HG03565 (cell line): ENCODE measurements around the gene CCDC12.
"Not testable (repeated sequence)": the region's sequence is repeated elsewhere in the genome, so short reads cannot be mapped to it uniquely, and the experiment has no call there.

Source experiments
- ATAC-seq: cut with Tn5 transposase; IDR thresholded peaks from one replicate; pipeline ENCODE4 v1.9.1; 2021; ENCODE audit warnings: mild to moderate bottlenecking, moderate library complexity; ENCODE audit not compliant: unreplicated experiment

Gene CCDC12

DNA sequence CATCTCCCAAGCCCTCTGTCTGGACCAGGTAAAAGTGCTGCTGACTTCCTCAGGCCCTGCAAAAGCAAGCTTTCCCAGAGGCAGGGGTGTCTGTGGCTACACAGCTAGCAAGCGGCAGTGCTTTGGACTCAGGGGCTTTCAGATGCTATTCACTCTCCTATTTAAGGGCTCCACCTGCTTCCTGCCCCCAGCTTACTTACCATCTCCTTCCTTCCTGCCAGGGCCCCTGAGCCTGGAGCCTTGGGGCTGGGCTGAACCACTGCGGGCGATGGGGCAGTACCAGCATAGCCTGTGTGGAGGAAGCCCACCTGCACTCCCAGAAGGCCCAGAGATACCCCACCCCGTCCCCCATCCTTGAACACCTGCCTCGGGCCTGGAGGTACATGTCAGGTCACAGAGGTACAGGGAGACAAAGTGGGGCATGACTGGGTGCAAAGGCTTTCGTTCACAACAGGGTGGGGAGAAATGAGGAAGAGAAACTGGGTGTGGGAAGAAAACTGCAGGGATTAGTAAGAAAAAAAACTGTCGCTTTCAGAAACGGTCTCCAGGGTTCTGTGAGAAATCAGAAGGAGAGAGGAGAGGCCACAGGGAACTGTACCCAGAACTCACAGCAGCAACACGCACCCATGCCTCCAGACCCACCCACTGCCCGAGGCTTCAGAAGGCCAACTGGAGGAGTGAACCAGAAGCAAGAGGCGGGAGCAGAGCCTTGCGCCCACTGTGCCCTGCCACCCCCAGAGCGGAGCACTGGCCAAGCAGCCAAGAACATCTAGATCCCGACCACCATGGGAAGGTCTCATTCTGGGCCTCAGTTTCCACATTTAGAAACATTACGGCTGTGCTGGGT is 49.5 kb downstream of the CCDC12 start:
- ATAC-seq: no peak

DNA sequence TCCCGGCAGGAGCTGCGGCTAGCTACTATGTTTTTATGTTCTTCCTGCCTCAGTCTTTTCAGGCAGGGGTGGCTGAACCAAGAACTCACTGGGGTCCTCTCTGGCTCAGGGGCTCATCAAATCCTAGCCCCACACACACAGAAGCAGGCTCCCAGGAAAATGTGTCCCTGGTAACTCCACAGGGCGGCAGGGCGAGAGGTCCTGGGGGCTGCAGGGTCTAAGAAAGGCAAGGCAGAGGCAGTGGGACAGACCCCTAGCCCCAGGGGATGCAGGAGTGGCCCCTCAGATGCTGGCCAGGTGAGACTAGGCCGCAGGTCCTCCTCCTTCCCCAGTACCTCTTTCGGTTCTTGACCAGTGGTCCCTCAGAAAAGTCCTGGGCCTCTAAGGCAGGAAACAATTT is 50.1 kb downstream of the CCDC12 start:
- ATAC-seq: no peak

DNA sequence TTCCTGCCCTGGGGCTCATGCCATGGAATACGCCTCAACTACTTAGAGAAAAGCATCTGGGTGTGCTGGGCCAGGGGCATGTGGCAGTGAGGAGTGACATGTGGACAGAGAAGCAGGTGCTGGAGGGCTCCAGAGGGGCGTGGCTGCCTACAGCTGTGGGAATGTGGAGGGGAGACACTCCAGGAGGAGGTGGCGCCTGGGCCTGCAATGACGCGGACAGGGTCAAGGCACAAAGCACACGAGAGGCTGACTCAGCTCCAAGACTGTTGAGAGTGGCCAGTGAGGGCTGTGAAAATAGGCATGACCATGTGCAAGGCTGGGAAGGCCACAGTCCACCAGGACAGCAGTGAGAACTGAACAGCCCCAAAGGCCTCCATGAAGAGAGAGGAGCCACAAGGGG is 50.5 kb downstream of the CCDC12 start:
- no peak for ATAC-seq

DNA sequence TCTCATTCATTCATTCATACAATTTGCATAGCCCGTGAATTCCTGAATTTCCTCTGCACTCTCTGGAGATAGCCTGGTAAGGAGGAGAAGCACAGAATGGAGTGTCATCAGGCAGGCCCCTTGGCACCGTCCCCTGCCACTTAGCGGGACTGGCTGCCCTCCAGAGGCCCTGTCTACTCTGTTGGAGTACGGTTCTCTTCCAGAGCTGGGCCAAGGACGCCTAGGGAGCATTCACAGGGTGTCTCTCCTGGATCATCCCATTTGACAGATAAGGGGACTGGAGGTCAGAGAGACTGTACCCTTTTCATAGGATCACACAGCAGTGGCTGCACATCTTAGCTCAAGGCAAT is 51.0 kb downstream of the CCDC12 start:
- ATAC-seq: no peak

DNA sequence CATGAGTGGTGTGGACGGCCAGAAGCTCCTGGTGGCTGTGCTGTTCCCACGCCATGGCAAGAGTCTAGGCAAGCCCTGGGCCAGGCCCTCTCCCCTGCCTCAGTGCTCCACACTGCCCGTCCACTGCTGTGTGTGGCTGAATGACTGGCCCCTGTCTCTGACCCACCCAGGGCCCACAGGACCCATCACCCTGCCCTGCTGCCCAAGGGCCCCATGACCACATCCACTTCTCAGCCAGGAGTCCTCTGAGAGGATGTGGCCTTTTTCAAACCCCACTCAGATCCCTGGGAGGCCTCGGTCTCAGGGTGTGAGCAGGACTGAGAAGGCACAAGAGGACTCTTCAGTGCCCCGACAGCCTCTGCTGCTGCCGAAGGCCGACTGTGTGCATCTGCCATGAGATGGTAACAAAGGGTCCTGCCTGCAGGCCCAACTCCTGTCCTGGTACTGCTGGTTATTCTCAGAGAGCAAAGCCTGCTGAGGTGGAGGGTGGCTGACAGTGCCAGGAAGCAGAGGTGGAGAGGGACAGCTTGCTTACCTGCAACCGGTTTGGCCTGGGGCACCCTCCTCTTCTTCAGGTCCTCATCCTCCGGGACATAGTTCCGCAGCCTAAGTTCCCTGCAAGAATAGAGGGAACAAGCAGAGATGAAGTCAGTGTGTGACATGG is 51.5 kb downstream of the CCDC12 start:
- ATAC-seq: no peak

DNA sequence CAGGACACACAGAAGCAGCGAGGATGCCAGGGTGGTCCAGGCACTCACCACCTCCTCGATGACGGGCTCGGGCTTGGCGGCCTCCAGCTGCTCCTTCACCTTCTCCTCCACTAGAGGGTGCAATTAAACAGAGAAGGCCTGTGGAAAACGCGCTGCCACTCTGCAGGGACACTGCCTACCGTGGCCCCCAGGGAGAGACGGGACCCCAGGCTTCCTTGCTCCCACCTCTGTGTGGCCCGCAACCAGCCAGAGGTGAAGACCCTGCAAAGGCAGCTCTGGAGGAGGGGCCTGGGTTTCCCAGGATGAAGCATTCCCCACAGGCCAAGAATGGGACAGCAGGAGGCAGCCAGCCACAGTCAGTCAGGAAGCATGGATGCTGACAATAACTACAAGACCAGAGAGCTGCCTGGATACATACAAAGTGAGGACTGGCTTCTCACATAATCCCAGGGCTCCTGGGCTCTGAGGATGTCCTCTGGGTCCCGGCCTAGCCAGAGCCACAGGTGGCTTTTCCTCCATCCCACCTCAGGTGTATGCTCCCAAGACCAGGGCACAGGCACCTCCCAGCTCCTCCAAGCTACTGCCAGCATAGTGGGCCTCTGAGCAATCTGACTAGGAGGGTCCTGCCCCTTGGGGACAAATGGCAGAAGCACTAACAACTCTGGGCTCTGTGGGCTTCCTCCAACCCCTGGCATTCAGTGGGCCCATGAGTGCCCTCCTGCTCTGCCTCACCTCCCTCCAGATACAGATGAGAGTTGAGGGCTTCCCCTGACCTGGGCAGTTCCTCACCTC is 52.8 kb downstream of the CCDC12 start:
- ATAC-seq: no peak

DNA sequence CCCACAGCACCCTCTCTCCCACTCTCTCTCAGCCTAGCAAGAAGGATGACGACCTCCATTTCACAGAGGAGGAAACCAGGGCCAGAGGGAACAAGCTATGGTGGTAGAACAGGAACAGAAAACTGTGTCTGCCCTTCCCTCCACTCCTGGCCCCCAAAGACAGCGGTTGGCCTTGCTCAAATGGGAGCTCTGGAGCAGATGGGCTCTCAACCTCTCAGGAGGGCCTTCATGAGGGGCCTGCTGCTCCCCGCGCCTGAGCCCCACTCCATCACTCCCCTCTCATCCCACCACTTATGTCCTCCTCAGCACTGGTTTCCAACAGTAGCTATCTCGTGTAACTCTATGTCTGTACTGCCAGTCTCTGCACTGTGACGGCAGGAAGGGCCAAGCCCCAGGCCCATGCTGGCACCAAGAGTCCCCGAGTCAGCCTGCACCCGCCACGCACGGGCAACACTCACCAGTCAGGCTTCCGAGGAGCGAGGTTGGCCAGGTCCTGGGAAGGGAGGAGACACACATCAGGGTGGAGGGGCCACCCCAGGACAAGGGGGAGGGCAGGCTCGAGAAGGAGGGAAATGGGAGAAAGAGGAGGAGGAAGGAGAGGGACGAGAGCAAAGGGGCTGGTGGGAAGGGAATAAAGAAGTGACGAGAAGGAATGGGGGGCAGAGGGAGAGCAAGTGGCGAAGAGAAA is 53.5 kb downstream of the CCDC12 start:
- no peak for ATAC-seq

DNA sequence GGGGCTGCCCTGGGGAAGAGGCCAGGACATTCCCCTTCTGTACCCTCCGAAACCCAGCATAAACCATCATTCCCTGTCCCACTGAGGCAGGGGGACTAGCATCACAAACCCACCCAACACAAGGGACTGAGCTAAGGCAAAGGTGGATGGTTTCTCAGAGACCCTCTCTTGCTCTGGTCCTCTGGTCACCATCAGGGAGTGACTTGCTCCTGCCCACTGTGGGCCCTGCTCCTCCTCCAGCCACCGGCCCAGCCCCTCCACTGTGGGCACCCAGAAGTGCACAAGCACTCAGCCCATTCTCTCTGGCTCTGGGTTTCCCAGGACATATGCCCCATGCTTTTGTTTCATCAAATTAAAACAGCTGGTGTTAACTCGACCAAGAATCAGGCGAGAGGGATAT is 54.1 kb downstream of the CCDC12 start:
- no peak for ATAC-seq

DNA sequence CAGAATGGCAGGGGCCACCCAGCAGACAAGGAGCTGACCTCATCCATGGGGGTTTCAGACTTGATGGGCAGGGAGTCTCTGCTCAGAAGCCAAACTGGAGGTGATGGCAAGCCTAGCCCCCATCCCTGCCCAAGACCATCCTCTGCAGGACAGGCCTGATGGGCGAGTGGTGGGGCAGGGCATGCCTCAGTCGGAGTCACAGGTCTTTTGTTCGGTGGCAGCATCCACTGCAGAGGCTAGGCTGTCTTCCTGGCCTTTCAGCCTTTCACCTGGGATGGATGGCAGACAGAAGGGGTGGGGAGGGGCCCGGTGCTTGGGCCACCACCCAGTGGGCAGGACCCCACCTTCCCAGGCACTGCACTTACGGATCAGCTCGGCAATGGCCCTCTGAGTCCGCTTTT is 54.7 kb downstream of the CCDC12 start:
- ATAC-seq: no peak

DNA sequence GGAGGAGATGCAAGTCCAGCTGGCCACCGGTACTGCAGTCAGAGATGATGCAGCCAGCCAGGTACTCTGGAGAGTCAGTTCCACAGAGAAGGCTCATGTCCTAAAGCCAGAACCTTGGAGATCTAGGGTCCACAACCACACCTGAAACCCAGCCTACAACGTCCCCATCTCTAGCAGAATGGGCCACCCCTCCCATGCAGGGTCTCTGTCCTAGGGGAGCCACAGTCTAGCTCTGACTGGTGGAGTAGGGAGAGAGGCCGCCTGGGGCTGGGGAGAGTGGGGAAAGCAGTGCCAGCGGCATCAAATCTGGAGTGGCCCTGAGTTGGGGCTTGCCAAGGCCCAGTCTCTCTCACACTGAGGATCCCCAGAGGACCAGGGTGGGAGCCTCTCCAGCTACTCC is 55.5 kb downstream of the CCDC12 start:
- ATAC-seq: no peak

DNA sequence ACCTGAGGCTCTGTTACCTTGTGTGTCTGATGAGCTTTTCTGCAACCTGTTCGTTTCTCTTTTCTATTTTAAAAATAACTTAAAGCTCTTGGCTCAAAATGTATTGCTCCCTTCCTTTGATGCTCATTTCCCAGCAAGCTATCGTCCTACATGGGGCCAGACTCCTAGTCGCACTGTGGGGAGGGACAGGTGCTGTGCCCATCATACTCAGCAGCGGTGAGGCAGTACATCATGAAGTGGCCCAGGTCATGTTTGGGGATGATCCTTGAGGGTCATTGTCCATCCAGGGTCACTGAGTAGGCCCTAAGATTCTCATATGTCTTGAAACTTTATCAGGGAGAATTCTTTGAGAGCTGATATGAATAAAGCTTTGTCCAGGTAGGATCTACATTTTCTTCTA is 57.9 kb downstream of the CCDC12 start:
- ATAC-seq: no peak

DNA sequence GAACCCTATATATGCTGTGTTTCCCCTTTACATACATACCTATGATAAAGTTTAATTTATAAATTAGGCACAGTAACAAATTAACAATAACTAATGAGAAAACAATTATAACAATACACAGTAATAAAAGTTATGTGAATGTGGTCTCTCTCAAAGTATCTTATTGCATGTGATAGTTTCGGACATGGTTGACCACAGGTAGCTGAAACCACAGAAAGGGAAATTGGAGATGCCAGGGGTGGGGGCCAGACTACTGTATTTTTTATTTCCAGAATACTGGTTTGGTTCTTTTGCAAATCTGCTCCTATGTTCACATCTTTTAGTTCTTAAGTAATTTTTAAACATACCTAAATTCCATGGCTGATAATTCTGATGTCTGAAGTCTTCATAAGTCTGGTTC is 58.3 kb downstream of the CCDC12 start:
- ATAC-seq: no peak

DNA sequence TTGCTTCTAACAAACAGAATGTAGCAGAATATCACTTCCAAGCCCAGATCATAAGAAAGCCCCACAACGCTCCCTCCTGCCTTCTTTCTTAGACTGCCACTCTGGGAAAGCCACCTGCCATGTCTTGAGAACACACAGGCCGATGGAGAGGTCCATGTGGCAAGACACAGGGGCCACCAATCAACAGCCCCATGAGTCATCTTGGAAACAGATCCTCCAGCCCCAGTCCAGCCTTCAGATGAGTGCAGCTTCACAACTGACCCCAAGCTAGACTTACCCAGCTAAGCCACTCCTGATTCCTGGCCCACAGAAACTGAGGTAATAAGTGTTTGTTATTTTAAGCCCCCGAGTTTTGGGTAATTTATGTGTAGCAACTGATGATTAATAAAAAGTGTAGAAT is 59.3 kb downstream of the CCDC12 start:
- ATAC-seq: no peak

DNA sequence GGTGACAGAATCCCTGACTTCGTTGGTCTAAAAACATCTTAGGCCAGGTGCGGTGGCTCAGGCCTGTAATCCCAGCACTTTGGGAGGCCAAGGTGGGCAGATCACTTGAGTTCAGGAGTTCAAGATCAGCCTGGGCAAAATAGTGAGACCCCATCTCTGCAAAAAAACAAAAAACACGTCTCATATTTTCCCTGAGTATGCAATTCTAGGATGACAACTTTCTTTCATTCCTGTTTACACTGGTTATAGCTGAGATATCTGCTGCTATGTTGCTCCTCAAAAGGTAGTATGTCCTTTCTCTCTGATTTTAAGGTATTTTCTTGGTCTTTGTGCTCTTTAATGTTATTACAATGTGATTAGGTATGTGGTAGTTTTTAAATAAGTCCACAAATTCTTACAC is 59.7 kb downstream of the CCDC12 start:
- ATAC-seq: no peak

DNA sequence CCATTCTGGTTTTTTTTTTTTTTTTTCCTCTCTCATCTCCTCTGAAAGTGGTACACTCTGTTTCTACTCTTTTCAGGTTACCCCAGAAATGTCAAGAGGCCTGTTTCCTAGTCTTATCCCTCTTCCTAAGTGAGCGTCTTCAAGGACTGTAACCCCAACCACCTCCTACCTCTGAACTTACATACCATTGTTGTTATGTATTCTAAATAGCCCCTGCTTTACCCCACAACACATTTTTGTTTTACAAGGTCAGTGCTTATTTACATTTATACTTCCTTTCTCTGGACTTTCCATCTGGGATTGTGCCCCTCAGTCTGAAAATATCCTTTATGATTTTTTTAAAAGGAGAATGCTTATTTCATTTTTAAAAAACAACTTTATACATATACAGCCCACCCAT is 60.3 kb downstream of the CCDC12 start:
- ATAC-seq: no peak

DNA sequence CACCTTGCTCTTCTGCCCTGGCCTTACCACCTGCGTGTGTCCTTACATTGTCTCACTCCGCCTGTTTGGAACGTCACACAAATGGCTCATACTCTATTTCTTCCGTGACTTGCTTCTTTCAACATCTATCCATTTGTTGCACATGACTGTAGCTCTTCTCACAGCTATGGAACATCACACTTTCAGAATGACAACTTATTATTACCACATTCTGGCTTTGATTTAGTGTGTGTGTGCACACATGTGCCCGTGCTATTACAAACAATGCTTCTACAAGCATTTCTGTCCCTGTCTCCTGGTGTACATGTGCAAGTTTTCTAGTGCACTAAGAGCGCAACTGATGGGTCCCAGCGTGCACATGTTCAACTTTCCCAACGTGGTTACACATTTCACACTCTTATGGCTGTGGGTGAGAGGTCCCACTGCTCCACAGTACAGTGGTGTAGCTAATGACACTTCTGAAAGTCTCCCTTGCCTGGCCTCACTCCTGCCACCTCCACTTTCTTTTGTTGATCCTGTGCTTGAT is 61.2 kb downstream of the CCDC12 start:
- ATAC-seq: no peak

DNA sequence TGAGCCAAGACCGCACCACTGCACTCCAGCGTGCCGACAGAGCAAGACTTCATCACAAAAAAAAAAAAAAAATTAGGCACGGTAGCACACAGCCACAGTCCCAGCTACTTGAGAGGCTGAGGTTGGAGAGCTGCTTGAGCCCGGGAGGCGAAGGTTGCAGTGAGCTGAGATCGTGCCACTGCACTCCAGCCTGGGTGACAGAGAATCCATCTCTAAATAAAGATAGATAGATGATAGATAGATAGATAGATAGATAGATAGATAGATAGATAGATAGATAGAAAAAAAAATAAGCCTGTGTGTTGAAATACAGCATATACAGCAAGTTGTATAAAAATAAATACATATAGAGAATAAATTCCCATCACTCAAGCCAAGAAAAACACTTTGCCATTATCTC is 61.7 kb downstream of the CCDC12 start:
- ATAC-seq: no peak

DNA sequence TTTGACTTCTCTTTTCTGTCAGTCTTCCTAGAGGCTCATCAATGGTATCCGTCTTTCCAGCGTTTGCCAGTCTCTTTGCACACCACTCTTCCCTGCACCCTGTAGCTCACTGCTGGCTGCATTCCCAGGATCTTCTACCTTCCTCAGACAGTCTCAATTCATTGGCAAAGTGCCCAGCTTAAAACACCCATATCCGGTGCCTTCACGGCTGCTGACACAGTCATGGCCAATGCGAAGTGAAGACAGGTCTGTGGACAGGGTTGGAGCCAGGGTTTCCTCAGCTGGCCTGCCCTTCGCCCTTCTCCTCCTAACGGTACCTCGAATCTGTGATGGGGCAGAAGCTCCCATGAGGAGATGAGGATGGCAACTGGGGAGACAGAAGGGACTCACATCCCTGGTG is 62.9 kb downstream of the CCDC12 start:
- ATAC-seq: no peak

DNA sequence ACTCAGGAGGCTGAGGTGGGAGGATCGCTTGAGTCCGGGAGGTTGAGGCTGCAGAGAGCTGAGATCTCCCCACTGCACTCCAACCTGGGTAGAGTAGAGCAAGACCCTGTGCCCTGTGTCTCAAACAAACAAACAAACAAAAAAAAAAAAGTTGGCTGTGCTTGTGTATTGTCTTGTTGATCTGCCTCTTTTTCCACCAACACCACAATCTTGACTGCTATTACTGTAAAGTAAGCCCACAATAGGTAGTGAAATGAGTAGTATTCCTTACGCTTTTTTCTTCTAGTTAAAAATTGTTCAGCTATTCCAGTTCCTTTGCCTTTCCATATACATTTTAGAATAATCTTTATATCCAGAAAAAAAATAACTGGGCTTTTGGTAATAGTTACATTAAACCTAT is 63.6 kb downstream of the CCDC12 start:
- ATAC-seq: no peak

DNA sequence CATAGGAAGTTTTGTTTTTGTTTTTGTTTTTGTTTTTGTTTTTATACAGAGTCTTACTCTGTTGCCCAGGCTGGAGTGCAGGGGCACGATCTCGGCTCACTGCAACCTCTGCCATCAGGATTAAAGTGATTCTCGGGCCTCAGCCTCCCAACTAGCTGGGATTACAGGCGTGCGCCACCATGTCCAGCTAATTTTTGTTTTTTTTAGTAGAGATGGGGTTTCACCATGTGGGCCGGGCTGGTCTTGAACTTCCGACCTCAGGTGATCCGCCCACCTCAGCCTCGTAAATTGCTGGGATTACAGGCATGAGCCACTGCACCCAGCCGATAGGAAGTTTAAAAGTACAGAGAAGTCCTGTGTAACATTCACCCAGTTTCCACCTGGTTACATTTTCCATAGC is 65.6 kb downstream of the CCDC12 start:
- not testable (repeated sequence) for ATAC-seq

DNA sequence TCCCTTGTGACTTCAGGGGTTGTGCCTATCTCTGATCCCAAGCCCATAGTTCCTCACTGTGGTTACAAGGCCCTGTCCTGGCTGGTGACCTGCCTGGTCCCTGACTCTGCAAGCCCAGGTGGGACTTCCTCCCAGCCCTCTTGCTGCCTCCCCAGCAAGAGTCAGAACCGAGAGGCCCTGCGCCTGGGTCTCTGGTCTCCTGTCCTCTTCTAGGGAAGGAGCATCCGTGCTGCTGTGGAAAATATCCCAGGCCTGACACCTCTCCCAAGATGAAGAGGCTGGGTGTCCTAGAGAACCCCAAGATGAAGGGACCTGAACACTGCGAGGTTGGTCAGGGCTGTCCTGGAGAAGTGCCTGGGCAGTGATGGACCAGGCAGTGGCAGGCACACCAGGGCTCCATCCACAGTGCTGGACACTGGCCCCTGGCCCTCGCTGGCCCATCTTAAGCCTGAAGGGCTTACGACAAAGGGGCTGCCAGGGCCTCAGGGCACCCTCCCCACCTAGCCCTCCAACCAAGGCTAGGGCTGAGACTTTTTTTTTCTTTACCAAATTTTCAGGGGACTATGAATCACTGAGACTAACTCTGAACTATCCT is 66.3 kb downstream of the CCDC12 start:
- no peak for ATAC-seq
